ENCODE data around the gene OR4N2. TPM values are rescaled to one million over a fixed set of nuclear protein-coding genes. Genes with fewer than 3 reads are reported as not detected.
"Not testable (repeated sequence)": the region's sequence is repeated elsewhere in the genome, so short reads cannot be mapped to it uniquely, and the experiment has no call there.

The OR4N2 gene
- polyA plus RNA-seq, 1 donor (not counting 4 experiments of a cell fraction or from before 2014, with no cell fraction given): not detected

- DNase-seq (ENCODE audit: low read depth, low spot score); H3K36me3 ChIP-seq (ENCODE audit: control insufficient read depth in 2 of 2, extremely low read depth in 1 of 2, insufficient read depth in 2 of 2, low read length in 2 of 2); H2AFZ ChIP-seq (ENCODE audit: control insufficient read depth, low read length); H3K4me1 ChIP-seq (ENCODE audit: control insufficient read depth, extremely low read depth, insufficient read depth, low read length); FAIRE-seq; H3K79me2 ChIP-seq (ENCODE audit: control insufficient read depth, insufficient read depth, low read length); H3K4me3 ChIP-seq (ENCODE audit: control insufficient read depth in 2 of 3, extremely low read depth in 1 of 3, insufficient read depth in 2 of 3, low read depth in 1 of 3, low read length in 3 of 3); H3K9me1 ChIP-seq (ENCODE audit: control insufficient read depth, extremely low read depth, insufficient read depth, low read length); H3K27ac ChIP-seq (ENCODE audit: control insufficient read depth, insufficient read depth, low read length); H3K4me2 ChIP-seq (ENCODE audit: control insufficient read depth, extremely low read depth, insufficient read depth, low read depth, low read length); dilution Hi-C loops (cut with MboI; ENCODE audit: extremely low pct_ligation_motif_present, low sequenced_read_pairs); H4K20me1 ChIP-seq (ENCODE audit: control insufficient read depth, extremely low read depth, insufficient read depth, low read length); H3K9me3 ChIP-seq (ENCODE audit: control insufficient read depth, low read depth, low read length); H3K9ac ChIP-seq (ENCODE audit: control insufficient read depth, extremely low read depth, insufficient read depth, low read length); H3K27me3 ChIP-seq (ENCODE audit: control insufficient read depth, extremely low read depth, insufficient read depth, low read length): not testable (repeated sequence)
Measured at GRCh38 chr14:19819879-19820278, 16.3 kb downstream of the OR4N2 start.

DNA sequence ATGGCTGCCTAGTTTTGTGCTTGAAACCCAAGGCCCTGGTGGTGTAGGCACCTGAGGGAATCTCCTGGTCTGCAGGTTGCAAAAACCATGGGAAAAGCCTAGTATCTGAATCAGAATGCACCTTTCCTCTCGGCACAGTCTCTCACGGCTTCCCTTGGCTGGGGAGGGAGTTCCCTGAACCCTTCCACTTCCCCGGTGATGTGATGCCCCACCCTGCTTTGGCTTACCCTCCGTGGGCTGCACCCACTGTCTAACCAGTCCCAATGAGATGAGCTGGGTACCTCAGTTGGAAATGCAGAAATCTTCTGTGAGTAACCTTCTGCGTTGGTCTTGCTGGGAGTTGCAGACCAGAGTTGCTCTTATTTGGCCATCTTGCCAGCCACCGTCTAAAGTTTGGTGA lies 17.4 kb downstream of the OR4N2 start:
- H2AFZ ChIP-seq (ENCODE audit: control insufficient read depth, low read length); H3K27ac ChIP-seq (ENCODE audit: control insufficient read depth, insufficient read depth, low read length); H3K9me3 ChIP-seq (ENCODE audit: control insufficient read depth, low read depth, low read length); H3K4me2 ChIP-seq (ENCODE audit: control insufficient read depth, extremely low read depth, insufficient read depth, low read depth, low read length); H3K27me3 ChIP-seq (ENCODE audit: control insufficient read depth, extremely low read depth, insufficient read depth, low read length); dilution Hi-C loops (cut with MboI; ENCODE audit: extremely low pct_ligation_motif_present, low sequenced_read_pairs); H3K4me3 ChIP-seq (ENCODE audit: control insufficient read depth in 2 of 3, extremely low read depth in 1 of 3, insufficient read depth in 2 of 3, low read depth in 1 of 3, low read length in 3 of 3); H3K9ac ChIP-seq (ENCODE audit: control insufficient read depth, extremely low read depth, insufficient read depth, low read length); H3K9me1 ChIP-seq (ENCODE audit: control insufficient read depth, extremely low read depth, insufficient read depth, low read length); DNase-seq (ENCODE audit: low read depth, low spot score); H3K4me1 ChIP-seq (ENCODE audit: control insufficient read depth, extremely low read depth, insufficient read depth, low read length); FAIRE-seq; H3K36me3 ChIP-seq (ENCODE audit: control insufficient read depth in 2 of 2, extremely low read depth in 1 of 2, insufficient read depth in 2 of 2, low read length in 2 of 2); H4K20me1 ChIP-seq (ENCODE audit: control insufficient read depth, extremely low read depth, insufficient read depth, low read length); H3K79me2 ChIP-seq (ENCODE audit: control insufficient read depth, insufficient read depth, low read length): not testable (repeated sequence)

GRCh38 chr14:19823178-19823577 lies 19.6 kb downstream of the OR4N2 start:
- H3K27me3 ChIP-seq (ENCODE audit: control insufficient read depth, extremely low read depth, insufficient read depth, low read length): no peaks in the 10 kb centered on the region
- no peaks in the 10 kb centered on the region for H3K36me3 ChIP-seq (ENCODE audit: control insufficient read depth in 2 of 2, extremely low read depth in 1 of 2, insufficient read depth in 2 of 2, low read length in 2 of 2)
- no peak overlapping the region for H3K9ac ChIP-seq (ENCODE audit: control insufficient read depth, extremely low read depth, insufficient read depth, low read length)
- no peak overlapping the region for H2AFZ ChIP-seq (ENCODE audit: control insufficient read depth, low read length)
- dilution Hi-C loops (cut with MboI; ENCODE audit: extremely low pct_ligation_motif_present, low sequenced_read_pairs): no loop called here
- FAIRE-seq (no peak), DNase-seq (ENCODE audit: low read depth, low spot score) (no peak)
- H3K9me1 ChIP-seq (ENCODE audit: control insufficient read depth, extremely low read depth, insufficient read depth, low read length): no peaks in the 10 kb centered on the region
- H3K9me3 ChIP-seq (ENCODE audit: control insufficient read depth, low read depth, low read length): no peaks in the 10 kb centered on the region
- H3K27ac ChIP-seq (ENCODE audit: control insufficient read depth, insufficient read depth, low read length): no peak overlapping the region
- no peaks in the 10 kb centered on the region for H3K4me1 ChIP-seq (ENCODE audit: control insufficient read depth, extremely low read depth, insufficient read depth, low read length)
- TF ChIP-seq CTCF (optimal IDR thresholded peaks at IDR 0.05 in 1 of 3, IDR thresholded peaks at IDR 0.05 in 1 of 3, conservative IDR thresholded peaks at IDR 0.05 in 1 of 3; ENCODE audit: extremely low read depth in 1 of 3, insufficient read depth in 2 of 3, low read length in 3 of 3): no peak
- TF ChIP-seq EZH2 (IDR thresholded peaks at IDR 0.05; ENCODE audit: low read length): no peak
- no peaks in the 10 kb centered on the region for H3K79me2 ChIP-seq (ENCODE audit: control insufficient read depth, insufficient read depth, low read length)
- H4K20me1 ChIP-seq (ENCODE audit: control insufficient read depth, extremely low read depth, insufficient read depth, low read length): no peaks in the 10 kb centered on the region
- no peak overlapping the region for H3K4me2 ChIP-seq (ENCODE audit: control insufficient read depth, extremely low read depth, insufficient read depth, low read depth, low read length)
- H3K4me3 ChIP-seq (ENCODE audit: control insufficient read depth in 2 of 3, extremely low read depth in 1 of 3, insufficient read depth in 2 of 3, low read depth in 1 of 3, low read length in 3 of 3): no peak overlapping the region

All from keratinocyte (primary cell).